T47D (cell line): ENCODE results near the gene NR2F6.

Experiments
- DNase-seq, 2 experiments: peaks; one replicate each; pipeline versions ENCODE4 v3.0.0 to v3.0.0-alpha.2; 2011 to 2012; ENCODE audit warnings: low read depth in 1 of 2, low spot score in 1 of 2
- JUND ChIP-seq: IDR thresholded peaks from 2 replicates; pipeline ENCODE4 v1.6.1; 2012; ENCODE audit warnings: low read depth
- in situ Hi-C: cut with HindIII; loops from 2 replicates; pipeline ENCODE4 v1.10.0; 2016; ENCODE audit warnings: low sequenced_read_pairs, low pct_unique_long_range_greater_than_20kb

Gene NR2F6

GRCh38 chr19:17240826-17241399, 4.8 kb downstream of the NR2F6 start:
- TF ChIP-seq JUND = no peak
- in situ Hi-C loops = no loop called here

GRCh38 chr19:17240062-17240752, 5.5 kb downstream of the NR2F6 start:
- in situ Hi-C loops = no loop called here
- no peak for TF ChIP-seq JUND

More at GRCh38 chr19:17240826-17241399, 4.8 kb downstream of the NR2F6 start:
- DNase-seq = no peak

GRCh38 chr19:17237747-17238706, 7.7 kb downstream of the NR2F6 start:
- no peak for TF ChIP-seq JUND
- no peak for DNase-seq
- in situ Hi-C loops = no loop called here

More at GRCh38 chr19:17240062-17240752, 5.5 kb downstream of the NR2F6 start:
- no peak for DNase-seq

- no peak for DNase-seq
- TF ChIP-seq JUND = no peak
- in situ Hi-C loops = no loop called here
Measured at GRCh38 chr19:17236811-17237543, 8.7 kb downstream of the NR2F6 start.

GRCh38 chr19:17235971-17236777, 9.5 kb downstream of the NR2F6 start:
- DNase-seq = no peak
- in situ Hi-C loops = no loop called here
- TF ChIP-seq JUND = no peak

- no peak for TF ChIP-seq JUND
- in situ Hi-C loops = no loop called here
- no peak for DNase-seq
Measured at GRCh38 chr19:17235300-17235970, 10.3 kb downstream of the NR2F6 start.

GRCh38 chr19:17234911-17235299, 10.8 kb downstream of the NR2F6 start:
- in situ Hi-C loops = no loop called here
- no peak for TF ChIP-seq JUND
- no peak for DNase-seq

GRCh38 chr19:17232258-17232657, 13.5 kb downstream of the NR2F6 start:
- no peak for DNase-seq
- no peak for TF ChIP-seq JUND
- in situ Hi-C loops = no loop called here

GRCh38 chr19:17229890-17230289, 15.8 kb downstream of the NR2F6 start:
- DNase-seq = no peak
- in situ Hi-C loops = no loop called here
- TF ChIP-seq JUND = no peak

GRCh38 chr19:17227798-17228367, 17.8 kb downstream of the NR2F6 start:
- TF ChIP-seq JUND = no peak
- in situ Hi-C loops = no loop called here
- DNase-seq = no peak
